Activated CD8-positive, alpha-beta T cell treated with anti-CD3 and anti-CD28 coated beads for 36 hours (primary cell): Measurements from ENCODE around the gene DENND5B. TPM values are rescaled to one million over a fixed set of nuclear protein-coding genes. Genes with fewer than 3 reads are reported as not detected.
"Not testable (repeated sequence)": the region's sequence is repeated elsewhere in the genome, so short reads cannot be mapped to it uniquely, and the experiment has no call there.

Source experiments
- ATAC-seq: fragments of 200-7000 bp; cut with Tn5 transposase; one replicate; pipeline ENCODE4 v1.10.0; 2021; ENCODE audit warnings: mild to moderate bottlenecking, moderate library complexity
- CTCF ChIA-PET: fragments of 350-600 bp; sonication (Branson Sonifier 250); formaldehyde crosslinking; loops from one replicate; lab custom pipeline; 2021; ENCODE audit warnings: antibody characterized with exemption; lab: Charles Lee
- POLR2A ChIA-PET: fragments of 350-600 bp; sonication (Branson Sonifier 250); formaldehyde crosslinking; loops from one replicate; lab custom pipeline; 2021; ENCODE audit warnings: antibody characterized with exemption; lab: Charles Lee
- DNase-seq: peaks from one replicate; pipeline ENCODE4 v3.0.0-alpha.2; 2020
- H3K27ac Mint-ChIP-seq: one replicate; pipeline ENCODE4 v1.8.0; 2021; ENCODE audit warnings: mild to moderate bottlenecking, mixed read lengths
- H3K27me3 Mint-ChIP-seq: one replicate; pipeline ENCODE4 v1.8.0; 2021; ENCODE audit warnings: mixed read lengths
- H3K36me3 Mint-ChIP-seq: one replicate; pipeline ENCODE4 v1.8.0; 2021; ENCODE audit warnings: low read depth, mixed read lengths
- H3K4me1 Mint-ChIP-seq: one replicate; pipeline ENCODE4 v1.8.0; 2021; ENCODE audit warnings: low read depth, mixed read lengths
- H3K4me3 Mint-ChIP-seq: one replicate; pipeline ENCODE4 v1.8.0; 2021; ENCODE audit warnings: mild to moderate bottlenecking, moderate library complexity, mixed read lengths
- H3K9me3 Mint-ChIP-seq: one replicate; pipeline ENCODE4 v1.8.0; 2021; ENCODE audit warnings: mixed read lengths
- CTCF ChIP-seq: fragments of 200-600 bp; IDR thresholded peaks from one replicate; pipeline ENCODE4 v1.8.0; 2022; ENCODE audit warnings: antibody characterized with exemption, mild to moderate bottlenecking
- intact Hi-C: fragments of 100-400 bp; cut with micrococcal nuclease; formaldehyde crosslinking; loops from one replicate; pipeline ENCODE4 v1.10.0; 2022
- total RNA-seq, 2 experiments: library from RNA; stranded (reverse); gene quantifications; one replicate each; pipeline ENCODE4 v1.2.3, GENCODE V29; 2021

DENND5B gene
- total RNA-seq, 2 experiments from 2014 or later = 0.31 to 0.43 TPM

GRCh38 chr12:31583878-31584277 lies 7.1 kb downstream of the DENND5B start:
- DNase-seq = no peak
- no peak overlapping the region for H3K27ac Mint-ChIP-seq
- peaks cover 24% of the 10 kb centered on the region for H3K27me3 Mint-ChIP-seq
- peaks cover 4% of the 10 kb centered on the region for H3K9me3 Mint-ChIP-seq
- no peak overlapping the region for H3K4me3 Mint-ChIP-seq
- POLR2A ChIA-PET = no interaction called here
- no peaks in the 10 kb centered on the region for H3K36me3 Mint-ChIP-seq
- no peak for TF ChIP-seq CTCF
- CTCF ChIA-PET = interaction anchor here (1.0 kb wide), 1 partner anchor 181 kb away, joined by 3 read pairs; no protein-coding TSS in a partner anchor
- no peaks in the 10 kb centered on the region for H3K4me1 Mint-ChIP-seq
- intact Hi-C loops = no loop called here
- no peak for ATAC-seq

- DNase-seq (no peak), ATAC-seq (no peak)
- ChIA-PET POLR2A (no interaction called here), CTCF (interaction anchor here (1.5 to 1.7 kb wide), 2 partner anchors 71 to 311 kb away, joined by 4 read pairs; no protein-coding TSS in a partner anchor)
- Mint-ChIP-seq H3K27me3 (peaks cover 11% of the 10 kb centered on the region), H3K27ac (no peak overlapping the region), H3K4me1 (no peaks in the 10 kb centered on the region), H3K36me3 (no peaks in the 10 kb centered on the region), H3K4me3 (no peak overlapping the region), H3K9me3 (no peaks in the 10 kb centered on the region)
- no peak for TF ChIP-seq CTCF
- intact Hi-C loops = no loop called here
Measured at GRCh38 chr12:31582155-31582554, 8.8 kb downstream of the DENND5B start.

GRCh38 chr12:31578632-31579031 lies 12.3 kb downstream of the DENND5B start:
- Mint-ChIP-seq H3K27me3 (no peaks in the 10 kb centered on the region), H3K4me1 (no peaks in the 10 kb centered on the region), H3K27ac (no peak overlapping the region), H3K4me3 (no peak overlapping the region), H3K9me3 (no peaks in the 10 kb centered on the region), H3K36me3 (no peaks in the 10 kb centered on the region)
- ATAC-seq = no peak
- intact Hi-C loops = no loop called here
- no peak for TF ChIP-seq CTCF
- POLR2A ChIA-PET = interaction anchor here (0.5 kb wide), 1 partner anchor 311 kb away, joined by 3 read pairs; no protein-coding TSS in a partner anchor
- CTCF ChIA-PET = no interaction called here
- no peak for DNase-seq

GRCh38 chr12:31574803-31575575 lies 15.9 kb downstream of the DENND5B start:
- intact Hi-C loops = no loop called here
- H3K36me3 Mint-ChIP-seq = no peaks in the 10 kb centered on the region
- no peak for DNase-seq
- H3K27me3 Mint-ChIP-seq = peaks cover 2% of the 10 kb centered on the region
- ChIA-PET CTCF (no interaction called here), POLR2A (no interaction called here)
- ATAC-seq = no peak
- H3K9me3 Mint-ChIP-seq = no peaks in the 10 kb centered on the region
- H3K27ac Mint-ChIP-seq = no peak overlapping the region
- H3K4me1 Mint-ChIP-seq = no peaks in the 10 kb centered on the region
- no peak overlapping the region for H3K4me3 Mint-ChIP-seq
- no peak for TF ChIP-seq CTCF

- H3K4me1 Mint-ChIP-seq, H3K4me3 Mint-ChIP-seq, intact Hi-C loops, H3K27me3 Mint-ChIP-seq, H3K36me3 Mint-ChIP-seq, H3K9me3 Mint-ChIP-seq, CTCF ChIA-PET, POLR2A ChIA-PET, H3K27ac Mint-ChIP-seq, DNase-seq, ATAC-seq: not testable (repeated sequence)
Measured at GRCh38 chr12:31574367-31574766, 16.6 kb downstream of the DENND5B start.
